B cell (primary cell): Measurements from ENCODE around the gene TMEM260. TPM values are rescaled to one million over a fixed set of nuclear protein-coding genes. Genes with fewer than 3 reads are reported as not detected.

Source experiments
- ATAC-seq: fragments of 200-7000 bp; cut with Tn5 transposase; one replicate; pipeline ENCODE4 v1.10.0; 2021; ENCODE audit warnings: low read depth, mild to moderate bottlenecking, moderate number of reproducible peaks, moderate library complexity
- CTCF ChIA-PET: fragments of 350-600 bp; sonication (Branson Sonifier 250); formaldehyde crosslinking; loops from one replicate; lab custom pipeline; 2021; ENCODE audit warnings: antibody characterized with exemption, inconsistent platforms; lab: Charles Lee
- POLR2A ChIA-PET: fragments of 350-600 bp; sonication (Branson Sonifier 250); formaldehyde crosslinking; loops from one replicate; lab custom pipeline; 2021; ENCODE audit warnings: antibody characterized with exemption; lab: Charles Lee
- DNase-seq: peaks from one replicate; pipeline ENCODE4 v3.0.0; 2013
- H2AFZ ChIP-seq: 2 replicates; pipeline ENCODE4 v1.6.1; 2012; ENCODE audit warnings: mild to moderate bottlenecking, low read depth, low read length; ENCODE audit not compliant: insufficient read depth, poor library complexity, severe bottlenecking
- H3K27ac ChIP-seq, 2 donors: 1 replicate in 1 of 2; 2 replicates in 1 of 2; pipeline ENCODE4 v1.5.1; 2012 to 2013; ENCODE audit warnings: low read length in 2 of 2, mild to moderate bottlenecking in 2 of 2, moderate library complexity in 1 of 2
- H3K27me3 ChIP-seq, 4 experiments: fragments of 200-600 bp in 1 of 4; sonication (generic) in 1 of 4; replicated peaks in 1 of 4; 1 replicate in 2 of 4; 2 replicates in 2 of 4; pipeline versions ENCODE4 v1.6.1 to v1.7.0; 2013 to 2016; ENCODE audit warnings: low read length in 3 of 4, mild to moderate bottlenecking in 2 of 4, mixed read lengths in 1 of 4, moderate library complexity in 1 of 4; ENCODE audit not compliant: insufficient read depth in 4 of 4, control insufficient read depth in 3 of 4; ENCODE audit errors: control extremely low read depth in 1 of 4
- H3K36me3 ChIP-seq, 2 experiments: replicated peaks in 1 of 2; 1 replicate in 1 of 2; 2 replicates in 1 of 2; pipeline versions ENCODE4 v1.6.1 to v1.7.1; 2013; ENCODE audit warnings: low read length in 1 of 2; ENCODE audit not compliant: insufficient read depth in 2 of 2, control insufficient read depth in 1 of 2; ENCODE audit errors: control extremely low read depth in 1 of 2, extremely low read depth in 1 of 2
- H3K4me1 ChIP-seq, 2 donors: fragments of 200-600 bp in 1 of 2; sonication (generic) in 1 of 2; 1 replicate in 1 of 2; 2 replicates in 1 of 2; pipeline versions ENCODE4 v1.5.1 to v1.6.1; 2013 to 2017; ENCODE audit warnings: low read length in 2 of 2; ENCODE audit not compliant: control insufficient read depth in 2 of 2, insufficient read depth in 2 of 2
- H3K4me2 ChIP-seq: replicated peaks from 2 replicates; pipeline ENCODE3; 2012; ENCODE audit warnings: mild to moderate bottlenecking, low read depth, low read length; ENCODE audit not compliant: poor library complexity, severe bottlenecking
- H3K4me3 ChIP-seq, 5 experiments: fragments of 200-600 bp in 1 of 5; sonication (generic) in 1 of 5; 1 replicate in 3 of 5; 2 replicates in 2 of 5; pipeline versions ENCODE4 v1.5.1 to v1.7.0; 2011 to 2016; ENCODE audit warnings: low read length in 4 of 5, mild to moderate bottlenecking in 4 of 5, low read depth in 2 of 5, control low read depth in 1 of 5, moderate library complexity in 1 of 5; ENCODE audit not compliant: insufficient read depth in 1 of 5; ENCODE audit errors: control extremely low read depth in 1 of 5, extremely low read depth in 1 of 5
- H3K79me2 ChIP-seq: fragments of 200-600 bp; sonication (generic); one replicate; pipeline ENCODE4 v1.6.0; 2016; ENCODE audit warnings: low read length; ENCODE audit not compliant: control insufficient read depth, insufficient read depth
- H3K9ac ChIP-seq: fragments of 200-600 bp; sonication (generic); 2 replicates; pipeline ENCODE4 v1.6.1; 2017; ENCODE audit warnings: mild to moderate bottlenecking, low read length, moderate library complexity
- H3K9me3 ChIP-seq, 3 donors: one replicate each; pipeline versions ENCODE4 v1.6.1 to v1.7.1; 2013; ENCODE audit warnings: low read length in 2 of 3; ENCODE audit not compliant: control insufficient read depth in 2 of 3, insufficient read depth in 1 of 3; ENCODE audit errors: control extremely low read depth in 1 of 3
- H4K20me1 ChIP-seq: 2 replicates; pipeline ENCODE4 v1.6.0; 2012; ENCODE audit warnings: mild to moderate bottlenecking, low read length; ENCODE audit not compliant: insufficient read depth, control insufficient read depth, poor library complexity, severe bottlenecking
- H3K27ac Mint-ChIP-seq: one replicate; pipeline ENCODE4 v1.8.0; 2021; ENCODE audit warnings: mixed read lengths
- H3K27me3 Mint-ChIP-seq: one replicate; pipeline ENCODE4 v1.8.0; 2021; ENCODE audit warnings: mixed read lengths
- H3K4me1 Mint-ChIP-seq: one replicate; pipeline ENCODE4 v1.8.0; 2021; ENCODE audit warnings: mixed read lengths
- H3K4me3 Mint-ChIP-seq: one replicate; pipeline ENCODE4 v1.8.0; 2021; ENCODE audit warnings: mixed read lengths
- H3K9me3 Mint-ChIP-seq: one replicate; pipeline ENCODE4 v1.8.0; 2022; ENCODE audit warnings: mixed read lengths; ENCODE audit not compliant: insufficient read depth
- EZH2 ChIP-seq: IDR thresholded peaks from 2 replicates; pipeline ENCODE4 v1.6.1; 2012; ENCODE audit warnings: borderline replicate concordance, low read depth, mild to moderate bottlenecking, moderate library complexity, low read length; ENCODE audit not compliant: insufficient read depth, poor library complexity, severe bottlenecking
- WGBS: methylation state at CpG from one replicate; pipeline ENCODE4 v1.1.5; 2013; ENCODE audit warnings: missing lambda C conversion rate; ENCODE audit not compliant: insufficient coverage; 5-methylcytosine and 5-hydroxymethylcytosine counted together
- intact Hi-C: fragments of 100-400 bp; cut with micrococcal nuclease; formaldehyde crosslinking; loops from one replicate; pipeline ENCODE4 v1.10.0; 2022
- polyA plus RNA-seq: library from polyadenylated mRNA; depleted of rRNA; stranded (reverse); fragments of >200 nt; gene quantifications from 2 replicates; pipeline ENCODE4 v1.2.3, GENCODE V29; 2012
- total RNA-seq, 2 donors: library from RNA; stranded (reverse); fragments of 120-200 nt in 1 of 2; gene quantifications; 1 replicate in 1 of 2; 2 replicates in 1 of 2; pipeline versions ENCODE4 v1.2.3 to v1.2.4, GENCODE V29; 2013 to 2022
- TF ChIP-seq, protein P1 (sequence below): fragments of 200-600 bp; IDR thresholded peaks from one replicate; pipeline ENCODE4 v1.8.0; 2022; ENCODE audit warnings: antibody characterized with exemption, mild to moderate bottlenecking

The TMEM260 gene
- total and polyA plus RNA-seq, 2 donors (not counting 1 experiment from before 2014, with no cell fraction given): 14.2 to 33.9 TPM

DNA sequence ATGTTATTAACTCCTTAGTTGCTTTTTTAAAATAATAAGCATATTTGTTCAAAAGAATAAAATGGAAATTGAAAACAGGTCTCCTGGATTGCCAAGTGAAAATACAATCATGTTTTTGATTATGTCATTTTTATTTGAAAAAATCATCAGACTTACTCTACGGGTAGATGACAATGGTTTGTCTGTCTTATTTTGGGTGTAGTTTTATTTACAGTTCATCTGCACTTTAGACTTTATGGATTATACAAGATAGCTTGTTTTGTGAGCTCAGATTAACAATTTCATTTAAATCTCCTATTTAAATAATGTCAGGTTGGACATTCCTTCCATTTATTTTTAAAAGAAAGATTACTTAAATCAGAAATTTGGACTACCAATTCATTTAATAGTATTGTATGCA is 14.8 kb downstream of the TMEM260 start:
- Histone ChIP-seq H3K4me3 (no peak overlapping the region), H2AFZ (no peak overlapping the region), H3K27ac (no peak overlapping the region), H3K9me3 (no peaks in the 10 kb centered on the region), H3K9ac (no peak overlapping the region), H3K27me3 (no peaks in the 10 kb centered on the region), H3K4me1 (no peaks in the 10 kb centered on the region), H3K36me3 (peaks cover 12 to 15% of the 10 kb centered on the region in 2 experiments), H4K20me1 (no peaks in the 10 kb centered on the region), H3K4me2 (no peak overlapping the region), H3K79me2 (no peaks in the 10 kb centered on the region)
- intact Hi-C loops: no loop called here
- no peak for DNase-seq
- POLR2A ChIA-PET: no interaction called here
- CTCF ChIA-PET: no interaction called here
- H3K4me3 Mint-ChIP-seq: no peak overlapping the region
- H3K27me3 Mint-ChIP-seq: no peaks in the 10 kb centered on the region
- H3K27ac Mint-ChIP-seq: no peak overlapping the region
- TF ChIP-seq, protein P1, sequence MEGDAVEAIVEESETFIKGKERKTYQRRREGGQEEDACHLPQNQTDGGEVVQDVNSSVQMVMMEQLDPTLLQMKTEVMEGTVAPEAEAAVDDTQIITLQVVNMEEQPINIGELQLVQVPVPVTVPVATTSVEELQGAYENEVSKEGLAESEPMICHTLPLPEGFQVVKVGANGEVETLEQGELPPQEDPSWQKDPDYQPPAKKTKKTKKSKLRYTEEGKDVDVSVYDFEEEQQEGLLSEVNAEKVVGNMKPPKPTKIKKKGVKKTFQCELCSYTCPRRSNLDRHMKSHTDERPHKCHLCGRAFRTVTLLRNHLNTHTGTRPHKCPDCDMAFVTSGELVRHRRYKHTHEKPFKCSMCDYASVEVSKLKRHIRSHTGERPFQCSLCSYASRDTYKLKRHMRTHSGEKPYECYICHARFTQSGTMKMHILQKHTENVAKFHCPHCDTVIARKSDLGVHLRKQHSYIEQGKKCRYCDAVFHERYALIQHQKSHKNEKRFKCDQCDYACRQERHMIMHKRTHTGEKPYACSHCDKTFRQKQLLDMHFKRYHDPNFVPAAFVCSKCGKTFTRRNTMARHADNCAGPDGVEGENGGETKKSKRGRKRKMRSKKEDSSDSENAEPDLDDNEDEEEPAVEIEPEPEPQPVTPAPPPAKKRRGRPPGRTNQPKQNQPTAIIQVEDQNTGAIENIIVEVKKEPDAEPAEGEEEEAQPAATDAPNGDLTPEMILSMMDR: no peak
- TF ChIP-seq EZH2: no peak
- WGBS: no CpG with 5 or more reads among the region's 1 CpG
- H3K9me3 Mint-ChIP-seq: no peaks in the 10 kb centered on the region
- no peak for ATAC-seq
- H3K4me1 Mint-ChIP-seq: no peaks in the 10 kb centered on the region

- Histone ChIP-seq H3K9ac (no peak overlapping the region), H3K4me1 (no peaks in the 10 kb centered on the region), H3K27me3 (no peaks in the 10 kb centered on the region), H2AFZ (no peak overlapping the region), H3K27ac (no peak overlapping the region), H3K36me3 (peaks cover 8% of the 10 kb centered on the region in 2 experiments), H3K4me3 (no peak overlapping the region), H4K20me1 (no peaks in the 10 kb centered on the region), H3K4me2 (no peak overlapping the region), H3K9me3 (no peaks in the 10 kb centered on the region), H3K79me2 (no peaks in the 10 kb centered on the region)
- no peak overlapping the region for H3K27ac Mint-ChIP-seq
- CTCF ChIA-PET: no interaction called here
- no peaks in the 10 kb centered on the region for H3K4me1 Mint-ChIP-seq
- intact Hi-C loops: no loop called here
- no peak for TF ChIP-seq EZH2
- TF ChIP-seq, protein P1: no peak
- POLR2A ChIA-PET: no interaction called here
- no peaks in the 10 kb centered on the region for H3K9me3 Mint-ChIP-seq
- H3K4me3 Mint-ChIP-seq: no peak overlapping the region
- WGBS: no CpG with 5 or more reads among the region's 1 CpG
- DNase-seq (no peak), ATAC-seq (no peak)
- H3K27me3 Mint-ChIP-seq: no peaks in the 10 kb centered on the region
Measured at GRCh38 chr14:56598519-56598918, 18.9 kb downstream of the TMEM260 start.
